ENCODE results near the gene DDX39A. TPM values are rescaled to one million over a fixed set of nuclear protein-coding genes. Genes with fewer than 3 reads are reported as not detected.

DDX39A gene
- total and polyA plus RNA-seq, 2 of the 13 experiments (the other 11 are each of a cell fraction or from before 2014, with no cell fraction given): 34.6 to 90.4 TPM

DNA sequence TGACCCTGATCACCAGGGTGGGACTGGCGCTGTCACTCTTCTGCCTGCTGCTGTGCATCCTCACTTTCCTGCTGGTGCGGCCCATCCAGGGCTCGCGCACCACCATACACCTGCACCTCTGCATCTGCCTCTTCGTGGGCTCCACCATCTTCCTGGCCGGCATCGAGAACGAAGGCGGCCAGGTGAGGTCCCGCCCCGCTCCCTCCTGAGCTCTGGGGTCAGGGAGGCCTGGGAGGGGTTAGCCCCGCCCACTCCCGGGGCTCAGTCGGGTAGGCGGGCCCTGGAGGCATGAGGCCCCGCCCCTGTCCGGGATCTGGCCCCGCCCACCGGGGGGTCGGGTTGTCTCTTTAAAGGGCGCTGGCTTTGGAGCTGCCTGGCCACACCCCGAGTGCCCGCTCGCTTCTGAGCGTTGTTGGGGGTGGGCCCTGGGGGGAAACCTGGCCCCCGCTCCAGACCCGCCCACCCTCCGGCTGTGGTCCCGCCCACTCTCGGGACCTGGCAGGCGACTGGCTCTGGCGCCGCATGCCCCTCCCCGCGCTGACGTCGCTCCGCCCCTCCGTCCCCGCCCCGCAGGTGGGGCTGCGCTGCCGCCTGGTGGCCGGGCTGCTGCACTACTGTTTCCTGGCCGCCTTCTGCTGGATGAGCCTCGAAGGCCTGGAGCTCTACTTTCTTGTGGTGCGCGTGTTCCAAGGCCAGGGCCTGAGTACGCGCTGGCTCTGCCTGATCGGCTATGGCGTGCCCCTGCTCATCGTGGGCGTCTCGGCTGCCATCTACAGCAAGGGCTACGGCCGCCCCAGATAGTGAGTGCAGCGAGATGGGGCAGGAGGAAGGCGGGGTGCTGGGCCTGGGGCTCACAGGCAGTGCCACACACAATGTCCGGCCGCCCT is 13.1 kb downstream of the DDX39A start (continued):
- TF ChIP-seq, protein P1, sequence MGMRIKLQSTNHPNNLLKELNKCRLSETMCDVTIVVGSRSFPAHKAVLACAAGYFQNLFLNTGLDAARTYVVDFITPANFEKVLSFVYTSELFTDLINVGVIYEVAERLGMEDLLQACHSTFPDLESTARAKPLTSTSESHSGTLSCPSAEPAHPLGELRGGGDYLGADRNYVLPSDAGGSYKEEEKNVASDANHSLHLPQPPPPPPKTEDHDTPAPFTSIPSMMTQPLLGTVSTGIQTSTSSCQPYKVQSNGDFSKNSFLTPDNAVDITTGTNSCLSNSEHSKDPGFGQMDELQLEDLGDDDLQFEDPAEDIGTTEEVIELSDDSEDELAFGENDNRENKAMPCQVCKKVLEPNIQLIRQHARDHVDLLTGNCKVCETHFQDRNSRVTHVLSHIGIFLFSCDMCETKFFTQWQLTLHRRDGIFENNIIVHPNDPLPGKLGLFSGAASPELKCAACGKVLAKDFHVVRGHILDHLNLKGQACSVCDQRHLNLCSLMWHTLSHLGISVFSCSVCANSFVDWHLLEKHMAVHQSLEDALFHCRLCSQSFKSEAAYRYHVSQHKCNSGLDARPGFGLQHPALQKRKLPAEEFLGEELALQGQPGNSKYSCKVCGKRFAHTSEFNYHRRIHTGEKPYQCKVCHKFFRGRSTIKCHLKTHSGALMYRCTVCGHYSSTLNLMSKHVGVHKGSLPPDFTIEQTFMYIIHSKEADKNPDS (CRISPR knock-in tag; IDR thresholded peaks at IDR 0.05): peak; percentile 57; the same call in 1 of the 2 replicates
- TF ChIP-seq, protein P2, sequence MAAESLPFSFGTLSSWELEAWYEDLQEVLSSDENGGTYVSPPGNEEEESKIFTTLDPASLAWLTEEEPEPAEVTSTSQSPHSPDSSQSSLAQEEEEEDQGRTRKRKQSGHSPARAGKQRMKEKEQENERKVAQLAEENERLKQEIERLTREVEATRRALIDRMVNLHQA (CRISPR knock-in tag; IDR thresholded peaks at IDR 0.05): no peak
- TF ChIP-seq, protein P3, sequence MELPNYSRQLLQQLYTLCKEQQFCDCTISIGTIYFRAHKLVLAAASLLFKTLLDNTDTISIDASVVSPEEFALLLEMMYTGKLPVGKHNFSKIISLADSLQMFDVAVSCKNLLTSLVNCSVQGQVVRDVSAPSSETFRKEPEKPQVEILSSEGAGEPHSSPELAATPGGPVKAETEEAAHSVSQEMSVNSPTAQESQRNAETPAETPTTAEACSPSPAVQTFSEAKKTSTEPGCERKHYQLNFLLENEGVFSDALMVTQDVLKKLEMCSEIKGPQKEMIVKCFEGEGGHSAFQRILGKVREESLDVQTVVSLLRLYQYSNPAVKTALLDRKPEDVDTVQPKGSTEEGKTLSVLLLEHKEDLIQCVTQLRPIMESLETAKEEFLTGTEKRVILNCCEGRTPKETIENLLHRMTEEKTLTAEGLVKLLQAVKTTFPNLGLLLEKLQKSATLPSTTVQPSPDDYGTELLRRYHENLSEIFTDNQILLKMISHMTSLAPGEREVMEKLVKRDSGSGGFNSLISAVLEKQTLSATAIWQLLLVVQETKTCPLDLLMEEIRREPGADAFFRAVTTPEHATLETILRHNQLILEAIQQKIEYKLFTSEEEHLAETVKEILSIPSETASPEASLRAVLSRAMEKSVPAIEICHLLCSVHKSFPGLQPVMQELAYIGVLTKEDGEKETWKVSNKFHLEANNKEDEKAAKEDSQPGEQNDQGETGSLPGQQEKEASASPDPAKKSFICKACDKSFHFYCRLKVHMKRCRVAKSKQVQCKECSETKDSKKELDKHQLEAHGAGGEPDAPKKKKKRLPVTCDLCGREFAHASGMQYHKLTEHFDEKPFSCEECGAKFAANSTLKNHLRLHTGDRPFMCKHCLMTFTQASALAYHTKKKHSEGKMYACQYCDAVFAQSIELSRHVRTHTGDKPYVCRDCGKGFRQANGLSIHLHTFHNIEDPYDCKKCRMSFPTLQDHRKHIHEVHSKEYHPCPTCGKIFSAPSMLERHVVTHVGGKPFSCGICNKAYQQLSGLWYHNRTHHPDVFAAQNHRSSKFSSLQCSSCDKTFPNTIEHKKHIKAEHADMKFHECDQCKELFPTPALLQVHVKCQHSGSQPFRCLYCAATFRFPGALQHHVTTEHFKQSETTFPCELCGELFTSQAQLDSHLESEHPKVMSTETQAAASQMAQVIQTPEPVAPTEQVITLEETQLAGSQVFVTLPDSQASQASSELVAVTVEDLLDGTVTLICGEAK (IDR thresholded peaks at IDR 0.05): no peak
- TF ChIP-seq, protein P3 (CRISPR knock-in tag; IDR thresholded peaks at IDR 0.05): 0 out of 2 replicates have a peak, but pooled peaks have one; percentile 17
- TF ChIP-seq, protein P4, sequence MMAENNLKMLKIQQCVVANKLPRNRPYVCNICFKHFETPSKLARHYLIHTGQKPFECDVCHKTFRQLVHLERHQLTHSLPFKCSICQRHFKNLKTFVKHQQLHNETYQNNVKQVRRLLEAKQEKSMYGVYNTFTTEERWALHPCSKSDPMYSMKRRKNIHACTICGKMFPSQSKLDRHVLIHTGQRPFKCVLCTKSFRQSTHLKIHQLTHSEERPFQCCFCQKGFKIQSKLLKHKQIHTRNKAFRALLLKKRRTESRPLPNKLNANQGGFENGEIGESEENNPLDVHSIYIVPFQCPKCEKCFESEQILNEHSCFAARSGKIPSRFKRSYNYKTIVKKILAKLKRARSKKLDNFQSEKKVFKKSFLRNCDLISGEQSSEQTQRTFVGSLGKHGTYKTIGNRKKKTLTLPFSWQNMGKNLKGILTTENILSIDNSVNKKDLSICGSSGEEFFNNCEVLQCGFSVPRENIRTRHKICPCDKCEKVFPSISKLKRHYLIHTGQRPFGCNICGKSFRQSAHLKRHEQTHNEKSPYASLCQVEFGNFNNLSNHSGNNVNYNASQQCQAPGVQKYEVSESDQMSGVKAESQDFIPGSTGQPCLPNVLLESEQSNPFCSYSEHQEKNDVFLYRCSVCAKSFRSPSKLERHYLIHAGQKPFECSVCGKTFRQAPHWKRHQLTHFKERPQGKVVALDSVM (CRISPR knock-in tag; IDR thresholded peaks at IDR 0.05): peak; percentile 32; the same call in 1 of the 2 replicates
- 0 out of 2 replicates have a peak, but pooled peaks have one; percentile 39 for TF ChIP-seq RFXANK (CRISPR knock-in tag; IDR thresholded peaks at IDR 0.05)
- peak; percentile 67 for TF ChIP-seq IRF2 (CRISPR knock-in tag; IDR thresholded peaks at IDR 0.05)
- peak; percentile 62 for TF ChIP-seq SP5 (CRISPR knock-in tag; IDR thresholded peaks at IDR 0.05; ENCODE audit: borderline replicate concordance, low read depth)
- no peak for TF ChIP-seq SIX1 (CRISPR knock-in tag; IDR thresholded peaks at IDR 0.05; ENCODE audit: borderline replicate concordance)
- TF ChIP-seq SIN3A (IDR thresholded peaks at IDR 0.05; ENCODE audit: borderline replicate concordance, low read depth, low read length): no peak
- TF ChIP-seq SAP130 (CRISPR knock-in tag; IDR thresholded peaks at IDR 0.05; ENCODE audit: low read depth): peak; percentile 25; the same call in 1 of the 2 replicates
- TF ChIP-seq NFYB (CRISPR knock-in tag; IDR thresholded peaks at IDR 0.05): peak; percentile 43
- TF ChIP-seq ZNF772 (CRISPR knock-in tag; IDR thresholded peaks at IDR 0.05): no peak
- TF ChIP-seq TSC22D2 (CRISPR knock-in tag; IDR thresholded peaks at IDR 0.05; ENCODE audit: borderline replicate concordance): no peak
